Stomach (tissue), 4 donors: Measurements from ENCODE around the gene MBP.

Experiments used
- CTCF ChIP-seq, 7 experiments: fragments of 450-650 bp in 4 of 7; fragments of 200-600 bp in 3 of 7; sonication (generic) in 3 of 7; IDR thresholded peaks; one replicate each; pipeline ENCODE4 v1.5.1; 2016 to 2019; ENCODE audit warnings: antibody characterized with exemption in 7 of 7, control low read depth in 2 of 7, mild to moderate bottlenecking in 1 of 7
- POLR2A ChIP-seq, 4 donors: fragments of 450-650 bp; IDR thresholded peaks; one replicate each; pipeline ENCODE4 v1.6.1; 2016; ENCODE audit warnings: antibody characterized with exemption in 4 of 4, control low read depth in 2 of 4, mild to moderate bottlenecking in 1 of 4, moderate library complexity in 1 of 4
- POLR2AphosphoS5 ChIP-seq, 3 donors: sonication (generic); formaldehyde crosslinking; IDR thresholded peaks; one replicate each; pipeline ENCODE4 v1.6.1; 2016; ENCODE audit warnings: antibody characterized with exemption in 3 of 3

GRCh38 chr18:76936877-76937276 is 195.7 kb downstream of the MBP start:
- TF ChIP-seq POLR2AphosphoS5 (IDR thresholded peaks at IDR 0.05) (no peak), CTCF (IDR thresholded peaks at IDR 0.05) (no peak), POLR2A (IDR thresholded peaks at IDR 0.05) (no peak)
